Hematopoietic multipotent progenitor cell treated with erythropoietin and hydrocortisone succinate and interleukin-3 and kit ligand, for 17 days (in vitro differentiated cells): ENCODE data around the gene NR6A1.

Experiments
- DNase-seq: peaks from one replicate; pipeline ENCODE4 v3.0.0-alpha.2; 2015; ENCODE audit warnings: low spot score

The NR6A1 gene

GRCh38 chr9:124724415-124725067 is 46.6 kb downstream of the NR6A1 start:
- no peak for DNase-seq

- DNase-seq: no peak
These were observed 47.8 kb downstream of the NR6A1 start for GRCh38 chr9:124723352-124723751.

- no peak for DNase-seq
These were observed 49.8 kb downstream of the NR6A1 start for GRCh38 chr9:124721109-124721906.

GRCh38 chr9:124720429-124721108 is 50.5 kb downstream of the NR6A1 start:
- DNase-seq: no peak

- DNase-seq: no peak
These were observed 52.2 kb downstream of the NR6A1 start for GRCh38 chr9:124718928-124719327.

DNA sequence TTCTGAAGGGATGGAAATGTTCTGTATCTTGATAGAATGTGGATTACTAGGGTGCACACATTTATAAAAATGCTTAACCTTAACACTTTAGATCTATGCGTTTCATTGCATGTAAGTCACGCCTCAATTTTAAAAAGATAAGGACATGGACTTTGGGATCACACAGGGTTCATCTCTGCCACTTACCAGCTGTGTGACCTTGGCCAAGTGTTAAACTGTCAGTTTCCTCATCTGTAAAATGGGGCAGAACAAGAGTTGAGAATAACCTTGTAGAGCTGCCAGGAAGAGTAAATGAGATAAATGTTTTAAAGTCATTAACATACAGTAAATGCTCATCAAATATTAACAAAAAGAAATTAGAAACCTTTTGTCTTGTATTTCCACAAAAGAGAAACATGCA is 53.5 kb downstream of the NR6A1 start:
- no peak for DNase-seq

- DNase-seq: no peak
These were observed 54.3 kb downstream of the NR6A1 start for GRCh38 chr9:124716808-124717207.

- DNase-seq: no peak
These were observed 60.3 kb downstream of the NR6A1 start for GRCh38 chr9:124710766-124711165.

GRCh38 chr9:124709292-124709690 is 61.8 kb downstream of the NR6A1 start:
- DNase-seq: no peak

DNA sequence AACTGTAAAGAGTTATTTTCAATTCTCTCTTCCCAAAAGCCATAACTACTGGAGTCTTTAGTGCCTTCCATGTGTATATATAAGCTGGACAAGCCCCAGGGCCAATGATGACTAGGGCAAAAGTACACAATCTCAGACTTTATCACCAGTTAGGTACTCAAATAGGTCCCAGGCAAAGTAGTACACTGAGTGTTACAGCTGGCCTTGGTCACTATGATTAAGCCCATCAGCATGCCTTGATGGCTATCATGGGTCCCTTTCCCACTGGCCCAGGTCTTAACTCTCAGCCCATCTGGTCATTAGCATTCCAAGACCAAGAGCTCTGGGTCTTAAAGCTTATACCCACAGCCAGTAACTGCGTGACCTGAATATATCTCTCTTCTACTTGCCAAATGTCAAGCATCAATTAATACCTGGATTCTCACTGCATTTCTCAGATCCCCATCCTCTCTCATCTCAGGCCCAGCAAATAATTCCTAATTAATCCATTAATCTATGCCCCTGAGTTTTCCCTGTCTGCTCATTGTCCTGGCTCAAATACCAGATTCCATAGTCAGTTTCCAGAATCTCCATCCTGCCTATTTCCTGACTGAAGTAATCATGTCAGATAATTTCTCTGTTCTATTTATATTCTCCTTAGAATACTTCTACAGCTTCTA is 62.3 kb downstream of the NR6A1 start:
- no peak for DNase-seq

DNA sequence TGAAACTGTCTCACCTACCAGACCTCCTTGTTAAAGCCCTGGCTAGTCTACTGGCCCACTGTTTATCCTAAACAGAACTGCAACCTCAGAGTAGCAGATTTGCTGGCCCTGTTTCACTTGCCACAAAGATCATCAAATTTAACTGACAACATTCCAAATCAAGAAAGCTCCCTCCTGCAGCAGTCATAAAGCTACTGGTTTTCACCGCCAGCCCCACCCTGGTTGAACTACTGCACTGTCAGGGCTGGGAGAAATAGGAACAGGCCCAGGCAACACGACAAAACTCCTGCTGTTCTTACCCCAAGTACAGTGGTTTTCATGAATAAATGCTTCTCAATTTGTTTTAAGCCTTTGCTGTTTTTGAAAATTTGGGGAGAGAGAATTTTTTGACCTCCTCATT is 63.0 kb downstream of the NR6A1 start:
- DNase-seq: no peak

GRCh38 chr9:124707666-124708065 is 63.4 kb downstream of the NR6A1 start:
- no peak for DNase-seq

- DNase-seq: no peak
These were observed 64.4 kb downstream of the NR6A1 start for GRCh38 chr9:124706685-124707084.

DNA sequence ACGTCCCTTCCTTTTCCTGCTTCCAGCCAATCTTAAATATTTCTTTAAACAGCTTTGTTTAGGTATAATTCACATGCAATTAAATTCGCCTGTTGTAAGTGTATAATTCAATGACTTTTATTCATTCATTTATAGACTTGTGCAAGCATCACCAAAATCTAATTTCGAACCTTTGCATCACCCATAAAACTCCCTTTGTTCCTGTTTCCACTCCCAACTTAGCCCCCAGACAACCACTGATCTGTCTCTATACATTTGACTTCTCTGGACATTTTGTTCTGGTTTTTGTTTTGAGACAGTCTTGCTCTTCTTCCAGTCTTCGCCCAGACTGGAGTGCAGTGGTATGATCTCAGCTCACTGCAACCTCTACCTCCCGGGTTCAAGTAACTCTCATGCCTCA is 71.5 kb downstream of the NR6A1 start:
- DNase-seq: no peak

- no peak for DNase-seq
These were observed 72.8 kb downstream of the NR6A1 start for GRCh38 chr9:124698265-124698664.

GRCh38 chr9:124697326-124698200 is 73.5 kb downstream of the NR6A1 start:
- DNase-seq: no peak

DNA sequence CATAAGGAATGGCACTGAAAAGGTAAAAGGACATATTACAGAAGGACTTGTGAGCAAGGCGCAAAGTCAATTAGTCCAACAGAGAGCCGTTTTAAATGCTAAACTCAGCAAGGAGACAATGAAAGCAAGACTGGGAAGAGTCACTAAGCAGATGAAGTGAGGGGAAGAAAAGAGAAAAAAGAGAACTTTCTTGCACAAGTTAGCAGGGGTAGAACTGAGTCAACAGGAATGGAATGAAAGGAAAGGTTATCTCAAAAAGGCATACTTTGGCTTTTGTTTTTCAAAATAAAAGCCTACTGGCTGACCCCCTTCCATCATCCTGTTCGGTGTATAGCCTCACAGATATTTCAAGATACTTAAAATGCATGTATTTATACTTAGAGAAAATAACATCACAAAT is 75.0 kb downstream of the NR6A1 start:
- DNase-seq: no peak

DNA sequence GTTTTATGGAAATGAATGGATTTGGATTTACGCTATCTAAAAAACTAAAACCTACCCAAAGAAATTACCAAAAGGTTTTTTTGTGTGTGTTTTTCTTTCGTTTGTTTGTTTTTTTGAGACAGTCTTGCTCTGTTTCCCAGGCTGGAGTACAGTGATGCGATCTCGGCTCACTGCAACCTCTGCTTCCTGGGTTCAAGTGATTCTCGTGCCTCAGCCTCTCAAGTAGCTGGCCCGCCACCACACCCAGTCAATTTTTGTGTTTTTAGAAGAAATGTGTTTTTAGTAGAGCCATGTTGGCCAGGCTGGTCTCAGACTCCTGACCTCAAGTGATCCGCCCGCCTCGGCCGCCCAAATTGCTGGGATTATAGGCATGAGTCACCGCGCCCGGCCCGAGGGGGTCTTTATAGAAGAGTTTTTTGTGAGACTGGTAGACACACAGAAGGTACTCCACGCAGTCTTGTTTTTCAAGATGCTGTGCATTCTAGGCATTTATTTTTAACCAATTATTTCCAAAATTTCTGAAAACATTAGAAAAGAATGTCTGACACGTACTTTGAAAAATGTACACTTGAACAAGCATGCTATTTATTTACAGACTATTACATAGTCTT is 75.7 kb downstream of the NR6A1 start:
- DNase-seq: no peak

GRCh38 chr9:124694414-124695279 is 76.5 kb downstream of the NR6A1 start:
- no peak for DNase-seq

- DNase-seq: no peak
These were observed 77.7 kb downstream of the NR6A1 start for GRCh38 chr9:124693403-124693802.
